ENCODE data around the gene MSH4. TPM values are rescaled to one million over a fixed set of nuclear protein-coding genes. Genes with fewer than 3 reads are reported as not detected.

Gene MSH4
- total RNA-seq, 2 experiments from 2014 or later, result 0.21 to 0.39 TPM

DNA sequence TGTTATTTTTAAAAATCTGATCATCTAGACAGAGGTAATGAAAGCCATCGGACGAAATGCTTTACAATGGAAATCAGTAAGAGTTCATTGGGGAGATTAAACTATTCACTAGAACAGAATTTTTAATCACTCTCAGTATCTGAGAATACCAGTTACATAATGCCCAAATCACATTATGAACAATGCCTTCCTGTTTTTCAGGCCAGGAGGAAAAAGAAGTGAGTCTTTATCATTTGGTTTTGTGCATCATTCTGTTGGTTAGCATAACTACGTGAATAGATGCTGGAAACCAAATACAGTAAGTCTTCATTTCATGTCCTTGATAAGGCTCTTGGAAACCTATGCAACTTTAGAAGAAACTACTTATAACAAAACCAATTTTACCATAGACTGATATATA lies 153.5 kb downstream of the MSH4 start:
- DNase-seq (no peak), ATAC-seq (no peak)
- Mint-ChIP-seq H3K4me1 (no peaks in the 10 kb centered on the region), H3K4me3 (no peak overlapping the region), H3K9me3 (ENCODE audit: low read depth) (peaks cover 3% of the 10 kb centered on the region), H3K27ac (no peak overlapping the region), H3K36me3 (ENCODE audit: low read depth) (no peaks in the 10 kb centered on the region), H3K27me3 (peaks cover 2% of the 10 kb centered on the region)
- CTCF ChIA-PET, result no interaction called here
- POLR2A ChIA-PET, result no interaction called here
- intact Hi-C loops (cut with DNase I, micrococcal nuclease), result no loop called here

DNA sequence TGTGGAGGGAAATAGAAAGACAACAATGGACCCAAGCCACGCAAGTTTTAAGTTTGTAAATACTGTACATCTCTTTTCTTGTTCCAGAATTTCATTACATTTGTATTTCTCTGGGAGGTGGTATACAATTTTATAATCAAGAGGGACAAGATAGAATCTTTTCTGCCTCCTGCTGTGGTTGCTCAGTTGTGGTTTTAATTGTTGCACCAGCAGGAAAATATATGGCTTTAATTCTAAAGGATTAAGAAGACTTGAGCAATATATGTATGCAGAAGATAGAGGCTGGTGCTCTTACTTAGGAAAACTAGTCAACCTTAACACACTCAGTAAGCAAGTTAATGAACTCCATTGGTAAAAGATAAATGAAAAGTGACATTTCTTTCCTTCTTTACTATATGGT lies 155.3 kb downstream of the MSH4 start:
- no peaks in the 10 kb centered on the region for H3K9me3 Mint-ChIP-seq (ENCODE audit: low read depth)
- DNase-seq (no peak), ATAC-seq (no peak)
- H3K4me1 Mint-ChIP-seq, result no peaks in the 10 kb centered on the region
- H3K27ac Mint-ChIP-seq, result no peak overlapping the region
- H3K36me3 Mint-ChIP-seq (ENCODE audit: low read depth), result no peaks in the 10 kb centered on the region
- no peak overlapping the region for H3K4me3 Mint-ChIP-seq
- intact Hi-C loops (cut with DNase I, micrococcal nuclease), result no loop called here
- CTCF ChIA-PET, result no interaction called here
- peaks cover 1% of the 10 kb centered on the region for H3K27me3 Mint-ChIP-seq
- POLR2A ChIA-PET, result no interaction called here

DNA sequence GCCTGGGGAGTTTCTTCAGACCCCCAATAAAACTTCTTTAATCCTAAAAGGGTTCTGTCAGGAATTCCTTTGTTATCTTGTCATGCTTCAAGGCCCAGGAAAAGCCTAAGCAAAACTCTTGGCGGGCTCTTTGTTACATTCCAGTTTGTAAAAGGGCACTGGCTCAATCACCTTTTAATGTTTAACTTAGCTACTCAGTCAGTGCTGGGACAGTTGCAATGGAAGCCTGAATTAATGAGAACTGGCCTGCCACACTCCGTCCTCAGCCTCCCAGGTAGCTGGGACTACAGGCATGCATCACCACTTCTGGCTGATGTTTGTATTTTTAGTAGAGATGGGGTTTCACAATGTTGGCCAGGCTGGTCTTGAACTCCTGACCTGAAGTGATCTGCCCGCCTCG lies 156.8 kb downstream of the MSH4 start:
- ChIA-PET POLR2A (no interaction called here), CTCF (no interaction called here)
- DNase-seq, result no peak
- Mint-ChIP-seq H3K4me3 (no peak overlapping the region), H3K36me3 (ENCODE audit: low read depth) (no peaks in the 10 kb centered on the region), H3K27ac (no peak overlapping the region), H3K27me3 (no peaks in the 10 kb centered on the region), H3K4me1 (no peaks in the 10 kb centered on the region), H3K9me3 (ENCODE audit: low read depth) (no peaks in the 10 kb centered on the region)
- ATAC-seq, result no peak
- intact Hi-C loops (cut with DNase I, micrococcal nuclease), result no loop called here

DNA sequence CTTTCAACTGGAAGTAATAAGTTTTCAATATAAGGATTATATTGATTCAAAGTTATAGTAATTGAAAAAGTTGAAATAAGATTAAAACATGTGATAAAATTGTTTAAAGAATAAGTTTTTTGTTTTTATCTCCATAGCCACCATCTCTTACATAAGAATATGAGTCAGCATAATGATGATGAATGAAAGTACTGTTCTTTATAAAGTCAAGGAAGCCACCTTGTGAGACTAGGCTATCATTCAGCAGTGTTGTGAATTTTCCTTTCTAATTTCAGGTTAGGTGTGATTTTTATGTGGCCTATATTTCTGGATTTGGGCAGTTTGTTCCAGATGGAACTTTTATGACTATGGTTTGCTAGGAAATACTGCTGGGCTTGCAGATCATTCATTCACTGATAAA lies 157.9 kb downstream of the MSH4 start:
- no peaks in the 10 kb centered on the region for H3K9me3 Mint-ChIP-seq (ENCODE audit: low read depth)
- CTCF ChIA-PET, result no interaction called here
- DNase-seq (no peak), ATAC-seq (no peak)
- POLR2A ChIA-PET, result no interaction called here
- no peaks in the 10 kb centered on the region for H3K4me1 Mint-ChIP-seq
- H3K36me3 Mint-ChIP-seq (ENCODE audit: low read depth), result no peaks in the 10 kb centered on the region
- intact Hi-C loops (cut with DNase I, micrococcal nuclease), result no loop called here
- no peak overlapping the region for H3K27ac Mint-ChIP-seq
- H3K4me3 Mint-ChIP-seq, result no peak overlapping the region
- H3K27me3 Mint-ChIP-seq, result no peaks in the 10 kb centered on the region

Other genes starting within 250 kb of the MSH4 start
- not detected for gene SLC44A5, start 185.8 kb upstream of the MSH4 start, total RNA-seq
- gene ACADM, start 72.2 kb upstream of the MSH4 start, total RNA-seq, result 10 to 100 TPM; 47.2 to 51.8 TPM
- 100 to 1,000 TPM; 121 to 190 TPM for gene RABGGTB, start 10.6 kb upstream of the MSH4 start, total RNA-seq
- not detected for gene ASB17, start 135.5 kb downstream of the MSH4 start, total RNA-seq